Amniotic stem cell (primary cell): ENCODE measurements around the gene SYT15B.
"Not testable (repeated sequence)": the region's sequence is repeated elsewhere in the genome, so short reads cannot be mapped to it uniquely, and the experiment has no call there.

Experiments used
- DNase-seq: peaks from one replicate; lab custom pipeline; 2025; lab: John Stamatoyannopoulos, UW

Gene SYT15B

DNA sequence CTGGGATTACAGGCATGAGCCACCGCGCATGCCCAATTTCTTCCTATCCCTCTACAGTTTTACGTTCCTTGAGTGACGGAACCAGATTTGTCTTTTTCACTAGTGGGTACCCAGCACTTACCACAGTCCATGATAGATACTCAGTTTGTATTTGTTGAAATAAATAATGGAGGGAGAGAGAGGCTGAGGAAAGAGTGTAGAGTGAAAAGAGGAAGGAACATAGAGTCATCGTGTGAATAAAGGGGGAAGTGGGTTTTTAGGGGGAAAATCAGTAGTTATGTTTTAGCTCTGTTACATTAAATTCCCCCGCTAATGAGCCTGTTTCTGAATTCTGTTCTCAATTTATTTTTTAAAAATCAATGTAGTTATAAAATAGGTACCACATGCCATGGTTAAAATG, 37.7 kb downstream of the SYT15B start:
- not testable (repeated sequence) for DNase-seq

- DNase-seq, result not testable (repeated sequence)
Observed at GRCh38 chr10:47725047-47725446, 38.3 kb downstream of the SYT15B start.

DNA sequence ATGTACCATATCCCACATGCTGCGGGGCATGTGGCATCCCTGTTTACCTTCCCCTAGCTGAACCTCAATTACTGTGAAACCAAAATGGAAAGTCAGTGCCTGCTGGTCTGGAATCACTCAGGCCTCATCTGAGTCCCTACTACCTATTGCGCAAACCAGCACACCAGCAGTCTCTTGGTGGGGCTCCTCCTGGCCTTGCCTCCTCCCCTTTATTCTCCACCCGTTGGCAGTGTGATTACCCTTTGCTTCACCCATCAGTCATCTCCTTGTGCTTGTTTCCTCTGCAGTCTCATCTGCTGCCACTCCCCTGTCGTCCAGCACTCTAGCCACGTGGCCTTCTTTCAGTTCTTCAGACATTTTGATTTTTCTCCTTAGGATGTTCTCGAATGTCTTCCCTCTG, 39.3 kb downstream of the SYT15B start:
- DNase-seq, result not testable (repeated sequence)

- DNase-seq, result not testable (repeated sequence)
Observed at GRCh38 chr10:47723362-47723761, 40.0 kb downstream of the SYT15B start.

- DNase-seq, result not testable (repeated sequence)
Observed at GRCh38 chr10:47717011-47717769, 46.2 kb downstream of the SYT15B start.
